GM23248 (cell line): Measurements from ENCODE around the gene STK32A. TPM values are rescaled to one million over a fixed set of nuclear protein-coding genes. Genes with fewer than 3 reads are reported as not detected.

Source experiments
- DNase-seq: peaks from one replicate; pipeline ENCODE4 v3.0.0-alpha.2; 2015
- H2AFZ ChIP-seq: fragments of 200-600 bp; sonication (generic); 2 replicates; pipeline ENCODE4 v1.6.1; 2016; ENCODE audit warnings: antibody characterized with exemption
- H3F3A ChIP-seq: fragments of 200-600 bp; sonication (generic); 2 replicates; pipeline ENCODE4 v1.6.1; 2016; ENCODE audit warnings: mild to moderate bottlenecking, antibody characterized with exemption, mixed run types; ENCODE audit not compliant: insufficient read depth
- H3K27ac ChIP-seq: fragments of 200-600 bp; sonication (generic); 2 replicates; pipeline ENCODE4 v1.5.1; 2016; ENCODE audit warnings: mild to moderate bottlenecking
- H3K27me3 ChIP-seq: fragments of 200-600 bp; sonication (generic); replicated peaks from 2 replicates; pipeline ENCODE4 v1.6.1; 2016; ENCODE audit warnings: mild to moderate bottlenecking; ENCODE audit not compliant: insufficient read depth
- H3K36me3 ChIP-seq: fragments of 200-600 bp; sonication (generic); 2 replicates; pipeline ENCODE4 v1.6.1; 2016; ENCODE audit warnings: low read depth, mild to moderate bottlenecking
- H3K4me1 ChIP-seq: fragments of 200-600 bp; sonication (generic); 2 replicates; pipeline ENCODE4 v1.6.1; 2016; ENCODE audit warnings: mild to moderate bottlenecking; ENCODE audit not compliant: insufficient read depth
- H3K4me2 ChIP-seq: fragments of 200-600 bp; sonication (generic); one replicate; pipeline ENCODE4 v1.6.1; 2016; ENCODE audit warnings: mild to moderate bottlenecking; ENCODE audit not compliant: unreplicated experiment
- H3K4me3 ChIP-seq: fragments of 200-600 bp; sonication (generic); 2 replicates; pipeline ENCODE4 v1.5.1; 2016; ENCODE audit warnings: mild to moderate bottlenecking
- H3K79me2 ChIP-seq: fragments of 200-600 bp; sonication (generic); 2 replicates; pipeline ENCODE4 v1.6.1; 2016; ENCODE audit warnings: mild to moderate bottlenecking; ENCODE audit not compliant: insufficient read depth
- H3K9ac ChIP-seq: fragments of 200-600 bp; sonication (generic); 2 replicates; pipeline ENCODE4 v1.6.1; 2016; ENCODE audit warnings: mild to moderate bottlenecking
- H3K9me2 ChIP-seq: fragments of 200-600 bp; sonication (generic); 2 replicates; pipeline ENCODE4 v1.6.1; 2016; ENCODE audit warnings: mixed run types, mild to moderate bottlenecking, moderate library complexity; ENCODE audit not compliant: insufficient read depth
- H3K9me3 ChIP-seq: fragments of 200-600 bp; sonication (generic); one replicate; pipeline ENCODE4 v1.6.1; 2017; ENCODE audit warnings: low read depth
- H4K20me1 ChIP-seq: fragments of 200-600 bp; sonication (generic); 2 replicates; pipeline ENCODE4 v1.6.0; 2016; ENCODE audit not compliant: insufficient read depth
- EZH2 ChIP-seq: fragments of 200-600 bp; sonication (generic); IDR thresholded peaks from 2 replicates; pipeline ENCODE4 v1.6.1; 2018; ENCODE audit warnings: antibody characterized with exemption, mild to moderate bottlenecking; ENCODE audit not compliant: insufficient read depth, poor library complexity, severe bottlenecking
- EZH2phosphoT487 ChIP-seq: fragments of 200-600 bp; sonication (generic); IDR thresholded peaks from 2 replicates; pipeline ENCODE4 v1.6.1; 2018; ENCODE audit warnings: antibody characterized with exemption, moderate library complexity, mild to moderate bottlenecking, low read depth; ENCODE audit not compliant: insufficient read depth
- WGBS, 2 experiments: methylation state at CpG; one replicate each; pipeline ENCODE4 v1.1.6; 2015 to 2017; ENCODE audit warnings: low lambda C conversion rate in 2 of 2, low coverage in 1 of 2; ENCODE audit errors: missing lambda C conversion rate in 2 of 2; 5-methylcytosine and 5-hydroxymethylcytosine counted together
- in situ Hi-C: fragments of 300-500 bp; cut with MboI; formaldehyde crosslinking; loops from 2 replicates; pipeline ENCODE4 v1.15.0; 2020
- polyA plus RNA-seq: library from polyadenylated mRNA; unstranded; fragments of >200 nt; fragmentation: Nextera tagmentation; extraction: Ambion mirVana; gene quantifications from 2 replicates; pipeline ENCODE4 v1.2.1, GENCODE V29; 2016
- total RNA-seq: library from RNA; depleted of rRNA; stranded (reverse); fragments of >200 nt; shearing (Covaris generic); gene quantifications from 2 replicates; pipeline ENCODE4 v1.2.3, GENCODE V29; 2014

Gene STK32A
- total and polyA plus RNA-seq, 2 experiments from 2014 or later: 1.3 to 1.5 TPM

GRCh38 chr5:147327905-147328304, 93.1 kb downstream of the STK32A start:
- Histone ChIP-seq H3K4me3 (no peak overlapping the region), H3K4me2 (no peak overlapping the region), H3K79me2 (no peaks in the 10 kb centered on the region), H3K9me3 (no peaks in the 10 kb centered on the region), H3K27me3 (0 out of 2 replicates have a peak, but pooled peaks cover 5% of the 10 kb centered on the region), H3K27ac (no peak overlapping the region), H3K9me2 (no peaks in the 10 kb centered on the region; the same call in 1 of the 2 replicates), H4K20me1 (no peaks in the 10 kb centered on the region), H2AFZ (no peak overlapping the region), H3K9ac (no peak overlapping the region), H3K4me1 (no peaks in the 10 kb centered on the region), H3F3A (no peaks in the 10 kb centered on the region), H3K36me3 (no peaks in the 10 kb centered on the region)
- WGBS, 2 experiments: 69 to 74% methylated on average over 2 of the region's 2 CpGs
- DNase-seq: no peak
- in situ Hi-C loops: no loop called here
- TF ChIP-seq EZH2phosphoT487: no peak
- no peak for TF ChIP-seq EZH2

GRCh38 chr5:147332658-147333057, 97.8 kb downstream of the STK32A start:
- no peaks in the 10 kb centered on the region for H4K20me1 ChIP-seq
- no peaks in the 10 kb centered on the region for H3K9me2 ChIP-seq
- TF ChIP-seq EZH2: no peak
- no peak for TF ChIP-seq EZH2phosphoT487
- in situ Hi-C loops: no loop called here
- H3K4me2 ChIP-seq: no peak overlapping the region
- no peaks in the 10 kb centered on the region for H3K36me3 ChIP-seq
- H3K4me1 ChIP-seq: no peaks in the 10 kb centered on the region
- 39 to 49% methylated on average over 4 of the region's 4 CpGs for WGBS, 2 experiments
- H3F3A ChIP-seq: no peaks in the 10 kb centered on the region
- 0 out of 2 replicates have a peak, but pooled peaks cover under 1% of the 10 kb centered on the region for H3K27me3 ChIP-seq
- no peak overlapping the region for H3K4me3 ChIP-seq
- no peak for DNase-seq
- no peaks in the 10 kb centered on the region for H3K79me2 ChIP-seq
- no peak overlapping the region for H2AFZ ChIP-seq
- H3K9me3 ChIP-seq: no peaks in the 10 kb centered on the region
- no peak overlapping the region for H3K27ac ChIP-seq
- H3K9ac ChIP-seq: no peak overlapping the region

GRCh38 chr5:147336876-147337275, 102.0 kb downstream of the STK32A start:
- Histone ChIP-seq H3K9ac (no peak overlapping the region), H3K9me3 (no peaks in the 10 kb centered on the region), H3F3A (no peaks in the 10 kb centered on the region), H3K27me3 (no peaks in the 10 kb centered on the region), H3K9me2 (no peaks in the 10 kb centered on the region), H3K27ac (no peak overlapping the region), H3K79me2 (no peaks in the 10 kb centered on the region), H2AFZ (no peak overlapping the region), H3K4me3 (no peak overlapping the region), H4K20me1 (no peaks in the 10 kb centered on the region), H3K4me2 (no peak overlapping the region), H3K36me3 (no peaks in the 10 kb centered on the region), H3K4me1 (no peaks in the 10 kb centered on the region)
- TF ChIP-seq EZH2 (no peak), EZH2phosphoT487 (no peak)
- 62 to 70% methylated on average over 4 of the region's 4 CpGs for WGBS, 2 experiments
- in situ Hi-C loops: no loop called here
- DNase-seq: no peak

- Histone ChIP-seq H3K9me3 (no peaks in the 10 kb centered on the region), H3F3A (no peaks in the 10 kb centered on the region), H3K79me2 (no peaks in the 10 kb centered on the region), H3K4me2 (no peak overlapping the region), H4K20me1 (no peaks in the 10 kb centered on the region), H3K27me3 (no peaks in the 10 kb centered on the region), H3K4me3 (no peak overlapping the region), H3K9me2 (no peaks in the 10 kb centered on the region), H2AFZ (no peak overlapping the region), H3K36me3 (no peaks in the 10 kb centered on the region), H3K27ac (no peak overlapping the region), H3K9ac (no peak overlapping the region), H3K4me1 (no peaks in the 10 kb centered on the region)
- 59 to 67% methylated on average over 4 of the region's 4 CpGs for WGBS, 2 experiments
- in situ Hi-C loops: no loop called here
- no peak for TF ChIP-seq EZH2
- no peak for TF ChIP-seq EZH2phosphoT487
- DNase-seq: no peak
Measured at GRCh38 chr5:147339313-147339712, 104.5 kb downstream of the STK32A start.

- 21 to 39% methylated on average over 1 of the region's 1 CpG for whole genome bisulfite sequencing, 2 experiments
- no peaks in the 10 kb centered on the region for H3K9me2 ChIP-seq
- H3K27ac ChIP-seq: no peak overlapping the region
Measured at GRCh38 chr5:147340941-147341340, 106.1 kb downstream of the STK32A start.

More at GRCh38 chr5:147340941-147341340, 106.1 kb downstream of the STK32A start:
- Histone ChIP-seq H3K4me3 (no peak overlapping the region), H3K9me3 (no peaks in the 10 kb centered on the region), H3K79me2 (no peaks in the 10 kb centered on the region), H3K36me3 (no peaks in the 10 kb centered on the region), H3K9ac (no peak overlapping the region), H3K27me3 (no peaks in the 10 kb centered on the region), H3F3A (no peaks in the 10 kb centered on the region), H4K20me1 (no peaks in the 10 kb centered on the region), H2AFZ (no peak overlapping the region), H3K4me1 (no peaks in the 10 kb centered on the region), H3K4me2 (no peak overlapping the region)
- no peak for DNase-seq
- in situ Hi-C loops: no loop called here
- TF ChIP-seq EZH2 (no peak), EZH2phosphoT487 (no peak)
